HCT116 (cell line): Measurements from ENCODE around the gene CDHR3.

Experiments used
- CEBPB ChIP-seq: IDR thresholded peaks from 2 replicates; pipeline ENCODE4 v1.6.1; 2012; ENCODE audit warnings: low read depth
- CTCF ChIP-seq, 3 experiments: fragments of 200-600 bp in 1 of 3; sonication (generic) in 1 of 3; IDR thresholded peaks in 2 of 3; conservative IDR thresholded peaks in 1 of 3; 2 replicates each; pipeline ENCODE4 v1.5.1; 2012 to 2017; ENCODE audit warnings: low read depth in 2 of 3, low read length in 2 of 3, antibody characterized with exemption in 1 of 3, borderline replicate concordance in 1 of 3, control low read depth in 1 of 3, mild to moderate bottlenecking in 1 of 3, mixed read lengths in 1 of 3, mixed run types in 1 of 3, moderate library complexity in 1 of 3; ENCODE audit not compliant: insufficient read depth in 1 of 3
- EZH2 ChIP-seq: fragments of 200-600 bp; sonication (generic); IDR thresholded peaks from 2 replicates; pipeline ENCODE4 v1.6.1; 2017; ENCODE audit warnings: antibody characterized with exemption, mixed run types
- MAX ChIP-seq: IDR thresholded peaks from 2 replicates; pipeline ENCODE4 v1.6.1; 2012
- POLR2A ChIP-seq: IDR thresholded peaks from 2 replicates; pipeline ENCODE4 v1.7.0; 2011; ENCODE audit warnings: borderline replicate concordance; ENCODE audit not compliant: insufficient read depth, insufficient read length; ENCODE audit errors: extremely low read depth
- POLR2AphosphoS5 ChIP-seq: IDR thresholded peaks from 2 replicates; pipeline ENCODE4 v1.6.1; 2011; ENCODE audit warnings: mild to moderate bottlenecking, low read depth, low read length, moderate library complexity
- SIN3A ChIP-seq: IDR thresholded peaks from 2 replicates; pipeline ENCODE4 v1.6.1; 2012; ENCODE audit warnings: low read depth
- YY1 ChIP-seq: IDR thresholded peaks from 2 replicates; pipeline ENCODE4 v1.6.1; 2011; ENCODE audit warnings: low read length, low read depth, moderate library complexity, mild to moderate bottlenecking; ENCODE audit not compliant: insufficient replicate concordance; ENCODE audit errors: extremely low read depth

GRCh38 chr7:106058928-106059324 is 95.9 kb downstream of the CDHR3 start:
- TF ChIP-seq CTCF (IDR thresholded peaks at IDR 0.05 in 2 of 3, conservative IDR thresholded peaks at IDR 0.05 in 1 of 3; ENCODE audit: borderline replicate concordance in 1 of 3, insufficient read depth in 1 of 3, low read depth in 2 of 3, low read length in 2 of 3) (no peak), POLR2A (no peak), EZH2 (no peak), SIN3A (no peak), YY1 (no peak), POLR2AphosphoS5 (no peak), CEBPB (no peak), MAX (no peak)
